ENCODE data around the gene PGBD5. TPM values are rescaled to one million over a fixed set of nuclear protein-coding genes. Genes with fewer than 3 reads are reported as not detected.

PGBD5 gene
- total RNA-seq, 1 donor from 2014 or later: 2.0 TPM

GRCh38 chr1:230282157-230282556, 144.0 kb downstream of the PGBD5 start:
- H3K4me1 Mint-ChIP-seq (ENCODE audit: unreplicated experiment): peaks cover 5% of the 10 kb centered on the region
- H3K9me3 Mint-ChIP-seq (ENCODE audit: unreplicated experiment): no peaks in the 10 kb centered on the region
- H3K27ac Mint-ChIP-seq (ENCODE audit: unreplicated experiment): no peak overlapping the region
- no peak for DNase-seq (ENCODE audit: low spot score)
- peaks cover 14% of the 10 kb centered on the region for H3K36me3 Mint-ChIP-seq (ENCODE audit: low read depth, unreplicated experiment)
- no peak overlapping the region for H3K4me3 Mint-ChIP-seq (ENCODE audit: unreplicated experiment)
- no peaks in the 10 kb centered on the region for H3K27me3 Mint-ChIP-seq (ENCODE audit: unreplicated experiment)
- no peak for TF ChIP-seq CTCF (IDR thresholded peaks at IDR 0.05; ENCODE audit: unreplicated experiment)

- no peak for TF ChIP-seq CTCF (IDR thresholded peaks at IDR 0.05; ENCODE audit: unreplicated experiment)
Observed at GRCh38 chr1:230281556-230281955, 144.6 kb downstream of the PGBD5 start.

GRCh38 chr1:230280906-230281413, 145.2 kb downstream of the PGBD5 start:
- no peak for TF ChIP-seq CTCF (IDR thresholded peaks at IDR 0.05; ENCODE audit: unreplicated experiment)
- no peak for DNase-seq (ENCODE audit: low spot score)
- no peaks in the 10 kb centered on the region for H3K9me3 Mint-ChIP-seq (ENCODE audit: unreplicated experiment)
- H3K36me3 Mint-ChIP-seq (ENCODE audit: low read depth, unreplicated experiment): peaks cover 14% of the 10 kb centered on the region
- H3K4me3 Mint-ChIP-seq (ENCODE audit: unreplicated experiment): no peak overlapping the region
- H3K4me1 Mint-ChIP-seq (ENCODE audit: unreplicated experiment): peaks cover 7% of the 10 kb centered on the region
- no peak overlapping the region for H3K27ac Mint-ChIP-seq (ENCODE audit: unreplicated experiment)
- H3K27me3 Mint-ChIP-seq (ENCODE audit: unreplicated experiment): no peaks in the 10 kb centered on the region

More at GRCh38 chr1:230281556-230281955, 144.6 kb downstream of the PGBD5 start:
- no peak for DNase-seq (ENCODE audit: low spot score)
- H3K27ac Mint-ChIP-seq (ENCODE audit: unreplicated experiment): no peak overlapping the region
- H3K36me3 Mint-ChIP-seq (ENCODE audit: low read depth, unreplicated experiment): peaks cover 14% of the 10 kb centered on the region
- peaks cover 7% of the 10 kb centered on the region for H3K4me1 Mint-ChIP-seq (ENCODE audit: unreplicated experiment)
- no peaks in the 10 kb centered on the region for H3K27me3 Mint-ChIP-seq (ENCODE audit: unreplicated experiment)
- no peaks in the 10 kb centered on the region for H3K9me3 Mint-ChIP-seq (ENCODE audit: unreplicated experiment)
- H3K4me3 Mint-ChIP-seq (ENCODE audit: unreplicated experiment): no peak overlapping the region

- H3K27ac Mint-ChIP-seq (ENCODE audit: unreplicated experiment): no peak overlapping the region
- H3K9me3 Mint-ChIP-seq (ENCODE audit: unreplicated experiment): no peaks in the 10 kb centered on the region
- peaks cover 14% of the 10 kb centered on the region for H3K36me3 Mint-ChIP-seq (ENCODE audit: low read depth, unreplicated experiment)
- H3K4me3 Mint-ChIP-seq (ENCODE audit: unreplicated experiment): no peak overlapping the region
- peaks cover 7% of the 10 kb centered on the region for H3K4me1 Mint-ChIP-seq (ENCODE audit: unreplicated experiment)
- no peak for DNase-seq (ENCODE audit: low spot score)
- H3K27me3 Mint-ChIP-seq (ENCODE audit: unreplicated experiment): no peaks in the 10 kb centered on the region
- TF ChIP-seq CTCF (IDR thresholded peaks at IDR 0.05; ENCODE audit: unreplicated experiment): no peak
Observed at GRCh38 chr1:230280054-230280795, 145.9 kb downstream of the PGBD5 start.

GRCh38 chr1:230279583-230279945, 146.6 kb downstream of the PGBD5 start:
- TF ChIP-seq CTCF (IDR thresholded peaks at IDR 0.05; ENCODE audit: unreplicated experiment): no peak
- peaks cover 7% of the 10 kb centered on the region for H3K4me1 Mint-ChIP-seq (ENCODE audit: unreplicated experiment)
- no peak for DNase-seq (ENCODE audit: low spot score)
- H3K27ac Mint-ChIP-seq (ENCODE audit: unreplicated experiment): no peak overlapping the region
- no peak overlapping the region for H3K4me3 Mint-ChIP-seq (ENCODE audit: unreplicated experiment)
- peaks cover 14% of the 10 kb centered on the region for H3K36me3 Mint-ChIP-seq (ENCODE audit: low read depth, unreplicated experiment)
- no peaks in the 10 kb centered on the region for H3K27me3 Mint-ChIP-seq (ENCODE audit: unreplicated experiment)
- H3K9me3 Mint-ChIP-seq (ENCODE audit: unreplicated experiment): no peaks in the 10 kb centered on the region

Data from endothelial cell (in vitro differentiated cells).